ENCODE data around the gene TRIM47.

The TRIM47 gene

DNA sequence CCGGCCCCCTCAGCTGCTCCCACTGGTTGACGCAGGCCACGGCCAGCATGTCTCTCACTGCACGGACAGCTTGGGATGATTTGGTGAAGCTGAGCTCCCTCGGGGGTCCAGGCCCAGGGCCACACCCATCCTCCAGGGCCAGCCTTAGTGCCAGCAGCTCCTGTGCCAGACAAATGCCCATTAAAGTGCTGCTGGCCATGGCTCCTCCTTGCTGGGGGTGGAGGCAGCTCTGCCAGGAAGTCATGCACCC, 2.5 kb downstream of the TRIM47 start:
- no peaks in the 10 kb centered on the region for H3K79me1 ChIP-seq (ENCODE audit: low read length)
- no peak overlapping the region for H3K56ac ChIP-seq (ENCODE audit: low read length)
- no peak overlapping the region for H3K27ac ChIP-seq (ENCODE audit: low read depth, low read length)
- H2BK5ac ChIP-seq (ENCODE audit: low read length) = no peak overlapping the region
- no peaks in the 10 kb centered on the region for H3K79me2 ChIP-seq (ENCODE audit: control insufficient read depth, insufficient read depth, low read length)
- no peak for DNase-seq
- H2BK15ac ChIP-seq (replicated peaks; ENCODE audit: low read depth) = no peak overlapping the region
- no peak overlapping the region for H4K5ac ChIP-seq (ENCODE audit: low read length)
- H3K23ac ChIP-seq (ENCODE audit: low read length) = no peak overlapping the region
- no peak overlapping the region for H2AK5ac ChIP-seq (ENCODE audit: low read length)
- H3K27me3 ChIP-seq (ENCODE audit: insufficient read depth, low read length, poor library complexity) = no peaks in the 10 kb centered on the region
- no peaks in the 10 kb centered on the region for H3K4me1 ChIP-seq (ENCODE audit: control insufficient read depth, low read depth, low read length)
- no peaks in the 10 kb centered on the region for H3K36me3 ChIP-seq (ENCODE audit: control insufficient read depth, insufficient read depth, low read length)
- H3K9ac ChIP-seq (ENCODE audit: low read length) = no peak overlapping the region
- WGBS (ENCODE audit: extremely low coverage, insufficient coverage, low lambda C conversion rate) = no CpG with 5 or more reads among the region's 5 CpGs
- H2BK120ac ChIP-seq (ENCODE audit: low read depth, low read length) = no peak overlapping the region
- H3K4ac ChIP-seq (ENCODE audit: low read depth, low read length) = no peak overlapping the region
- no peak overlapping the region for H3K4me3 ChIP-seq (ENCODE audit: low read length)
- H3K18ac ChIP-seq (ENCODE audit: low read length) = no peak overlapping the region
- no peak overlapping the region for H4K8ac ChIP-seq (ENCODE audit: low read depth, low read length)
- H3K4me2 ChIP-seq (ENCODE audit: low read length) = no peak overlapping the region

DNA sequence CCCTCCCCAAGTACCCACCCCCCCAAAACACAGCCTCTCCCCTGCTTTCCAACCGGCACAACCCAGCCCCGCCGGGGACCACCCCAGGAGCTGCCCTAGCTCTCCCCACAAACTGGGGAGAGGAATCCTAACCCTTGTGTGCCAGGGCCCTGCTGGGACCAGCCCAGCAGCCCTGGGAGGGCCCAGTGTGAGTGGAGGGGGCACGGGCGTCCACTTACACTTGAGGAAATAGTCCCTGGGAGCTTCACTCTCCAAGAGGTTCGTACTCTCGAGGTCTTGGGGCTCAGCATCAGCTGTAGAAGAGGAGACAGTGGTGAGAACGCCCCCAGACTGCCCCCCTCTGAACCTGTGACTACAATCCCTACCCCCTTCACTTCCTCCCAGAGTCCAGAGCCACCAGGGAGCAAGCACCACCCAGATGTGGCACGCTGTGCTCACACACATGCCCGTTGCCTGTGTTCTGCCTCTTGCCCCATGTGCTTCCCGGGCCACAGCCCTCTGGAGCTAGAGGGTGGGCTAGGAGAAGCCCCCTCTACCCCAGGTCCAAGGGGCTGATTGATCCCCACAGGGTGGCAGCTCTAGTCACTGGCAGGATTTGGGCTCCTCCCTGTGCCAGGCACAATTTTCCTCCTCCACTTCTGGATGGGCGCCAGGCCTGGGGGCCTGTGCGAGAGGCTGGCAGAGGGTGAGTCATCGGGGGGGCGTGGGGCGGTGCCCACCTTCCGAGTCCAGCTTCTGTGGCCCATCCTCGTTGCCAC, 3.0 kb downstream of the TRIM47 start:
- Histone ChIP-seq H2AK5ac (ENCODE audit: low read length) (no peak overlapping the region), H4K8ac (ENCODE audit: low read depth, low read length) (no peak overlapping the region), H3K36me3 (ENCODE audit: control insufficient read depth, insufficient read depth, low read length) (no peaks in the 10 kb centered on the region), H3K18ac (ENCODE audit: low read length) (no peak overlapping the region), H2BK120ac (ENCODE audit: low read depth, low read length) (no peak overlapping the region), H3K27ac (ENCODE audit: low read depth, low read length) (no peak overlapping the region), H3K4me3 (ENCODE audit: low read length) (no peak overlapping the region), H3K56ac (ENCODE audit: low read length) (peak overlapping the region; percentile 7), H3K79me2 (ENCODE audit: control insufficient read depth, insufficient read depth, low read length) (no peaks in the 10 kb centered on the region), H3K27me3 (ENCODE audit: insufficient read depth, low read length, poor library complexity) (no peaks in the 10 kb centered on the region), H3K4ac (ENCODE audit: low read depth, low read length) (no peak overlapping the region), H4K5ac (ENCODE audit: low read length) (no peak overlapping the region), H3K9ac (ENCODE audit: low read length) (no peak overlapping the region), H3K23ac (ENCODE audit: low read length) (no peak overlapping the region), H3K79me1 (ENCODE audit: low read length) (no peaks in the 10 kb centered on the region), H3K4me2 (ENCODE audit: low read length) (no peak overlapping the region), H2BK15ac (replicated peaks; ENCODE audit: low read depth) (no peak overlapping the region), H3K4me1 (ENCODE audit: control insufficient read depth, low read depth, low read length) (no peaks in the 10 kb centered on the region), H2BK5ac (ENCODE audit: low read length) (no peak overlapping the region)
- no peak for DNase-seq
- WGBS (ENCODE audit: extremely low coverage, insufficient coverage, low lambda C conversion rate) = no CpG with 5 or more reads among the region's 18 CpGs

DNA sequence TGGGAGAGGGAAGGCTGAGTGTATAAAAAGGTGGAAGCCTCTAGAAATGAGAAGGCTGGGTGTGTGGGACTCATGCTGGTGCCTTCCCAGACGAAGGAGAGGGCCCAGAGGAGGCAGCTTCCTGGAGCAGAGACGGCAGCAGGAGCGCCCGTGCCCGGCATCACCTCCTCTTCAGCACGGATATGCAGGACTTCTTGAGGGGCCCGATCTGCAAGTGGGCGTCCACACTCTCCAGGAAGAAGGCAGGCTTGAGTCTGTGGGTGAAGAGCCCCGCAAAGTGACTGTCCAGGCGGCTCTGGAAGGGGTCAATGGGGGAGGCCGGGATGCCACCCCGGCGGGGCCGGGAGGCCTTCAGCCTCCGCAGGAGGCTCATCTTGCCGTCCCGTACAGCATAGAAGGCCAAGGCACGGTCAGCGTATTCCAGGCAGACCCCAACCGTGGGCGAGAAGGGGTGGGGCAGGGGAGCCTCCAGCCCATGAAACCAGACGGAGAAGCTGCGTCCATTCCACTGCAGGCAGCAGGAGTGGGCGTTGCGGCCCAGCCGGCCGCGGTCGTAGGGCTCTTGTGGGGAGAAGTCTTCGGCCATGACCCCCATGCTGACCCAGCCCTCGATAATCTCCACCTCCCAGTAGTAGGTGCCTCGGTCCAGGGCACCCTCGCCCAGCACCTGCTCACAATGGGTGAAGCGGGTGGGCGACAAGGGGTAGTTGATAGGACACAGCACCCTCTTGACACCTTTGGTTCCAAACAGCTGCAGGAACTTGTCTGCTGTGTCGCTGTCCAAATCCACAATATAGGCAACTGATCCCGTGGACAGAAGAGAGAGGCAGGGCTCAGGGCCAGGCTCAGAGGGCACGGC, 3.8 kb downstream of the TRIM47 start:
- Histone ChIP-seq H2AK5ac (ENCODE audit: low read length) (no peak overlapping the region), H2BK120ac (ENCODE audit: low read depth, low read length) (no peak overlapping the region), H3K9ac (ENCODE audit: low read length) (no peak overlapping the region), H3K56ac (ENCODE audit: low read length) (no peak overlapping the region), H3K79me2 (ENCODE audit: control insufficient read depth, insufficient read depth, low read length) (no peaks in the 10 kb centered on the region), H3K18ac (ENCODE audit: low read length) (no peak overlapping the region), H4K5ac (ENCODE audit: low read length) (no peak overlapping the region), H2BK5ac (ENCODE audit: low read length) (no peak overlapping the region), H3K4me3 (ENCODE audit: low read length) (no peak overlapping the region), H3K4ac (ENCODE audit: low read depth, low read length) (no peak overlapping the region), H3K27me3 (ENCODE audit: insufficient read depth, low read length, poor library complexity) (no peaks in the 10 kb centered on the region), H4K8ac (ENCODE audit: low read depth, low read length) (no peak overlapping the region), H2BK15ac (replicated peaks; ENCODE audit: low read depth) (no peak overlapping the region), H3K4me2 (ENCODE audit: low read length) (no peak overlapping the region), H3K4me1 (ENCODE audit: control insufficient read depth, low read depth, low read length) (no peaks in the 10 kb centered on the region), H3K27ac (ENCODE audit: low read depth, low read length) (no peak overlapping the region), H3K23ac (ENCODE audit: low read length) (no peak overlapping the region), H3K79me1 (ENCODE audit: low read length) (no peaks in the 10 kb centered on the region), H3K36me3 (ENCODE audit: control insufficient read depth, insufficient read depth, low read length) (no peaks in the 10 kb centered on the region)
- WGBS (ENCODE audit: extremely low coverage, insufficient coverage, low lambda C conversion rate) = no CpG with 5 or more reads among the region's 38 CpGs
- DNase-seq = no peak

DNA sequence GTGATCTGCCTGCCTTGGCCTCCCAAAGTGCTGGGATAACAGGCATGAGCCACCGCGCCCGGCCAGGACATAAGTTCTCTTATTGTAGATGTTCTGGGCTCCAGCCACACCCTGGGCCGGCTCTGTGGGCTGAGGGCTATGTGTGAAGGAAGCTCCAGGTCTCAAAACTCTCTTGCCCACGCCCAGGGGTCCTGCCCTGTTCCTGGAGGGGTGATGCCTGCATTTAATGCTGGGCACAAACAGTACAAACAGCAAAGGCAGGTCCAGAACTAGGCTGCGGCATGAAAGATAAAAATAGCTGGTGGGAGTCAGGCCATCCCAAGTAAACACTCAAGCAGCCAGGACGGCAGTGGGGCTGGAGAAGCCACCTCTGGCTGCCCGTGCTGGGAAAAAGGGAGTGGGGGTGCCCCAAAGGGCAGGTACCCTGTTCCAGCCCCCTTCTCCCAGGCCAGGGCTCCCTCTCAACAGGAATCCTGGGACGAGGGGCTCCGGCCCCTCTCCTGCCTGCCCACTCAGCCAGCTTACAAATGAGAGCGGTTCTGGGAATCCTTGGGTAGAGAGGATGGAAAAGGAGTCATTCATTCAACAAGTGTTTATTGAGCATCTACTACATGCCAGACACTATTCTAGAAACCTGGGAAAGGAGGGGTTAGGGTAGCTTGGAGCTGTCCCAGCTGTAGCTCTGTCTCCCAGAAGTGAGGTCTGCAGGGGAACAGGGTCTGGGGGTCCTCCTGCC, 4.6 kb downstream of the TRIM47 start:
- no peak overlapping the region for H3K4me2 ChIP-seq (ENCODE audit: low read length)
- H2BK15ac ChIP-seq (replicated peaks; ENCODE audit: low read depth) = no peak overlapping the region

DNA sequence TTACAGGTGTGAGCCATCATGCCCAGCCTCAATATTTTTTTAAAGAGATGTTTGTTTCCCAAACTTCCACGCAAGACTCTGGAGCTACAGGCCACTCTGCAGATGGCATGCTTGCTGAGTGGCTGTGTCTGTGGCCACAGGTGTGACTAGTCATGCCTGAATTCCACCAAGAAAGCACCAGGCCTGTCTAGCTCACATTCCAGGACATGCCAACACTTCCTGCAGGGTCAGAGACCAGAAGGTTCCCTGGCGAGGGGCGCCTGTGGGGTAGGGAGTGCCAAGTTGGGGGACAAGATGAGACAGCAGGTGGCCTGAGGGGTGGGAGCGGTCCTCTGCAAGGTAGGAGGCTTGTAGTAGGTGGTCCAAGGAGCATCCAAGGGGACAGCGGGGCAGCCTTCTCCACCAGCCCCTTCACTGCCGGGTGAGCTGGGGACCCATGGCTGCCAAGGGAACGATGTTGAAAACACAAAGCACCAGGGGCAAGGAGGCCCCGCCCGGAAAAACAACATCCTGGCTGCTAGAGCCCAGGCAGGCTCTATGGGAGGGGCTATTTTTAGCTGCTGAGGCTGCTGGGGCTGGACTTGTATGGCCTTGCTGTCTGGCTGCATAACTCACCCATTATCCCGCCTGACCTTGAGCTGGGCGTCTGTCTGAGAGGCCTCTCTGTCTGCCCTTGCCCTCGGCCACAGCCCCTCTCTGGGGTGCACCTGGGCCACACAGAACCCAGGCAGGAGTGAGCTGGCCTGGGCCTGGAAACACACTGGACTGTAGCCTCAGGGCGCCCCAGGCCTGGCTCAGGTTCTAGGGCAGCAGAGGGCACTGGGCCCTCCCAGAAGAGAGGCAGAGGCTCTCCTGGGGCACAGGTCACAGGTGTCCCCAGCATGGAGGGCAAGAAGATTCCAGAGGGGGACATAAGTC, 5.7 kb downstream of the TRIM47 start:
- no peak overlapping the region for H3K27ac ChIP-seq (ENCODE audit: low read depth, low read length)
- H3K79me1 ChIP-seq (ENCODE audit: low read length) = no peaks in the 10 kb centered on the region
- WGBS (ENCODE audit: extremely low coverage, insufficient coverage, low lambda C conversion rate) = no CpG with 5 or more reads among the region's 13 CpGs
- no peak overlapping the region for H3K9ac ChIP-seq (ENCODE audit: low read length)
- H3K4ac ChIP-seq (ENCODE audit: low read depth, low read length) = no peak overlapping the region
- no peak overlapping the region for H3K4me2 ChIP-seq (ENCODE audit: low read length)
- H3K56ac ChIP-seq (ENCODE audit: low read length) = peak overlapping the region; percentile 17
- H2BK15ac ChIP-seq (replicated peaks; ENCODE audit: low read depth) = no peak overlapping the region
- H3K18ac ChIP-seq (ENCODE audit: low read length) = no peak overlapping the region
- H3K4me3 ChIP-seq (ENCODE audit: low read length) = no peak overlapping the region
- peak; percentile 69 for DNase-seq
- H2AK5ac ChIP-seq (ENCODE audit: low read length) = no peak overlapping the region
- H4K5ac ChIP-seq (ENCODE audit: low read length) = no peak overlapping the region
- no peaks in the 10 kb centered on the region for H3K27me3 ChIP-seq (ENCODE audit: insufficient read depth, low read length, poor library complexity)
- no peaks in the 10 kb centered on the region for H3K79me2 ChIP-seq (ENCODE audit: control insufficient read depth, insufficient read depth, low read length)
- H3K23ac ChIP-seq (ENCODE audit: low read length) = no peak overlapping the region
- no peak overlapping the region for H4K8ac ChIP-seq (ENCODE audit: low read depth, low read length)
- no peak overlapping the region for H2BK5ac ChIP-seq (ENCODE audit: low read length)
- H3K4me1 ChIP-seq (ENCODE audit: control insufficient read depth, low read depth, low read length) = no peaks in the 10 kb centered on the region
- H3K36me3 ChIP-seq (ENCODE audit: control insufficient read depth, insufficient read depth, low read length) = no peaks in the 10 kb centered on the region
- no peak overlapping the region for H2BK120ac ChIP-seq (ENCODE audit: low read depth, low read length)

More for the DNA sequence above, 4.6 kb downstream of the TRIM47 start:
- Histone ChIP-seq H3K27ac (ENCODE audit: low read depth, low read length) (no peak overlapping the region), H3K23ac (ENCODE audit: low read length) (no peak overlapping the region), H4K8ac (ENCODE audit: low read depth, low read length) (no peak overlapping the region), H3K79me2 (ENCODE audit: control insufficient read depth, insufficient read depth, low read length) (no peaks in the 10 kb centered on the region), H3K27me3 (ENCODE audit: insufficient read depth, low read length, poor library complexity) (no peaks in the 10 kb centered on the region), H3K36me3 (ENCODE audit: control insufficient read depth, insufficient read depth, low read length) (no peaks in the 10 kb centered on the region), H3K9ac (ENCODE audit: low read length) (no peak overlapping the region), H3K4ac (ENCODE audit: low read depth, low read length) (no peak overlapping the region), H2BK5ac (ENCODE audit: low read length) (no peak overlapping the region), H3K18ac (ENCODE audit: low read length) (no peak overlapping the region), H3K4me1 (ENCODE audit: control insufficient read depth, low read depth, low read length) (no peaks in the 10 kb centered on the region), H3K79me1 (ENCODE audit: low read length) (no peaks in the 10 kb centered on the region), H2AK5ac (ENCODE audit: low read length) (no peak overlapping the region), H3K56ac (ENCODE audit: low read length) (no peak overlapping the region), H4K5ac (ENCODE audit: low read length) (no peak overlapping the region), H3K4me3 (ENCODE audit: low read length) (no peak overlapping the region), H2BK120ac (ENCODE audit: low read depth, low read length) (no peak overlapping the region)
- no CpG with 5 or more reads among the region's 11 CpGs for WGBS (ENCODE audit: extremely low coverage, insufficient coverage, low lambda C conversion rate)
- DNase-seq = no peak
